Myocyte (in vitro differentiated cells): ENCODE data around the gene ESRRG. TPM values are rescaled to one million over a fixed set of nuclear protein-coding genes. Genes with fewer than 3 reads are reported as not detected.
"Not testable (repeated sequence)": the region's sequence is repeated elsewhere in the genome, so short reads cannot be mapped to it uniquely, and the experiment has no call there.

Experiments
- DNase-seq: peaks from one replicate; pipeline ENCODE4 v3.0.0-alpha.2; 2012; ENCODE audit warnings: low read depth
- total RNA-seq: library from RNA; depleted of rRNA; stranded (reverse); fragments of >200 nt; gene quantifications from 2 replicates; pipeline ENCODE4 v1.2.3, GENCODE V29; 2014

ESRRG gene
- total RNA-seq, 1 donor from 2014 or later, result 1.3 TPM

GRCh38 chr1:216576234-216576937 is 146.8 kb downstream of the ESRRG start:
- no peak for DNase-seq

GRCh38 chr1:216566641-216567205 is 156.5 kb downstream of the ESRRG start:
- peak; percentile 6 for DNase-seq

GRCh38 chr1:216563087-216563486 is 160.1 kb downstream of the ESRRG start:
- no peak for DNase-seq

DNA sequence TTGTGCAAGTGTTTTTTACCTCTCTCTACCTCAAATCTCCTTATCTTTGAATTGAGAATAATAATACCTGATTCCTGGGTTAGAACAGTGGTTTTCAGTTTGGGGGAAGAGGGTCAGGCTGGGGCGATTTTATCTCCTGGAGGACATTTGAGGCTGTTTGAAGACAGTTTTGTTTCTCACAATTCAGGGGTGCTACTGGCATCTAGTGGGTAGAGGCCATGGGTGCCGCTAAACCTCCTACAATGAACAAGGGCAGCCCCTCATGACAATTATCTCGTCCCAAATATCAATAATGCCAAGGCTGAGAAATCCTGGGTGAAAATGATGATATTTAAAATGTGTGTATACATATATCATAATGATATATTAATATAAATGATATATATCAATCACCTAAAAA is 160.8 kb downstream of the ESRRG start:
- DNase-seq, result no peak

DNA sequence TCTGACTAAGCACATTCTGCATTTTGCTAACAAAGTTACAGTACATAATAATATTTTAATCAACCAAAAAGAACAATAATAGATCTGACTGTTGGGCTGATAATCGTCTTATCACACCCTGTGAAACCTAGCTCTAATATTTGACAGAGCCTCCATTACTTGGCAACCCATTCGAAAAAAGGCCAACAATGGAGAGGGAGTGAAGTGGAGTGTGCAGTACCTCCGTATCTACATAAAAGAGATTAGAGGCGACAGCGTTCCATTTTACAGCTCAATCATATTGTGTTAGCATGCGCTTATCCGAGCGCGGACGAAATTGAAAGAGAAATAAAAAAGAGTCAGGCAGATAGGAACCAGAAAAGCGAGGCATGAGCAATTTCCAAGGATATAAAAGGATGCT is 162.7 kb downstream of the ESRRG start:
- DNase-seq, result no peak

DNA sequence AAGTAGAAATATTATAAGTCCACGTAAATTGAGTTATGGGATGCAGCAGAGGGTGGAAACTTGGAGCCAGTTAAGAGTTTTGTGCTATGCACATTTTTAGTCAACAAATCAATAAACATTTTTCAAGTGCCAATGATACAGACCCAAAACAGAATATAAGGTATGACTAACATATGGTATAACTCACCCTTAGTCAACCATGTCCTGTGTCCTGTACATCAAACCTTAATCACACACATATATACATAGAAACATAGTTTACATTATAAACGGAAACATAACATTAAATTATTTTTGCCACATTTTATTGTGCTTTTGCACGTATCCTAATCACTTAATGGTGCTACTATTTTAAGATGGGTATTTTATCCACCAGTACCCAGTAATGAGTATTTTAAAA is 163.9 kb downstream of the ESRRG start:
- no peak for DNase-seq

GRCh38 chr1:216555653-216556052 is 167.6 kb downstream of the ESRRG start:
- no peak for DNase-seq

- DNase-seq, result no peak
Observed at GRCh38 chr1:216554934-216555333, 168.3 kb downstream of the ESRRG start.

DNA sequence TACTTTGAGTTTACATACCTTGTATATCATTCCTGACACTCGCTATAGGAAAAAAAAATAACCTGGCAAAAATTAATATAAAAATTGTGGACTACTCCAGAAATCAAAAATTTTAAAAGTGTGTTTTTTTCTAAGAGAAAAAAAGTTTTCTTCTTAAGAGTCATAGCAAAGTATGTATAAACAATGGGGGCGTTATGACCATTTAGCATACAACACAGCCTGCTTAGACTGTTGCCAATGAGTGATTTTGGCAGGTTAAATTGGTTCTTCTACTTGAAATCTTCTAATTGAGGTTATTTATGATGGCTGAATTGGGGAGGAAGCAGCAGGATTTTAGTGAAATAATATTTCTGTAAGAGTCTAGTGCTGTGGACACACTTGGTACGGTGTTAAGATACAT is 169.5 kb downstream of the ESRRG start:
- no peak for DNase-seq

DNA sequence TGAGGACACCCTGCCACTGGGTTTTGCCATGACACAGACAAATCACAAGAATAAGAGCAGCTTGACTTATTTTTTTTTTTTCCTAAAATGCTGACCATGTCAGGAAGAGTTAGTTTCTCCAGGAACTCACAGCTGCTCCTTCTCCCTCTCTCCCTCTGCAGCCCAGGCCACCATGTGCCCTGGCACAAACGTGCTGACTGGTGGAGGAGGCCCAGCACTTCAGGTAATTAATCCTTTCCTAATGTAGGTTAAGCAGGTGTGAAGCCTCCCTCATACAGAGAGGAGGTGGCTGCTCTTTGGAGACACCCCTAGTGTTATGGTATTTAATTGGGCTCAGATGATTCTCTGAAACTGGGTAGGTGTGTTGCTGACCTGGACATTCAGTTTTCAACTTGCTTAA is 170.2 kb downstream of the ESRRG start:
- DNase-seq, result no peak

GRCh38 chr1:216549796-216550195 is 173.4 kb downstream of the ESRRG start:
- no peak for DNase-seq

DNA sequence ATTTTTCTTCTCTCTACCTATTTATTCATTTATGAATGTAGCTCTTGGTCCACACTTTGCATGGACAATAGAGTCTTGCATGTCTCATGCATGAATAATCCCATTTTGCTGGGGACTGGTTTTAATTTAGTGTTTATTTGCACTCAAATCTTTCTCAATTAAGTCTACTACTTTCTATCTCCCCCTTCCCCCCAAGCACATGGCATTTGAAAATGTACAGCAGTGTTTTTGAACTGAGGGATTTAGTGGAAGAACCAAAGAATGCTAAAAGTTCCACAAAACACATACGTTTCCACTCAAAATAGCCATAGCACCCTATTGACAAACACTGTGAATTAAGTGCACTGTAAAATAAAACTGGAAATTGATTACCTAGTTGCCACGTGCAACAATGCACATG is 180.5 kb downstream of the ESRRG start:
- no peak for DNase-seq

DNA sequence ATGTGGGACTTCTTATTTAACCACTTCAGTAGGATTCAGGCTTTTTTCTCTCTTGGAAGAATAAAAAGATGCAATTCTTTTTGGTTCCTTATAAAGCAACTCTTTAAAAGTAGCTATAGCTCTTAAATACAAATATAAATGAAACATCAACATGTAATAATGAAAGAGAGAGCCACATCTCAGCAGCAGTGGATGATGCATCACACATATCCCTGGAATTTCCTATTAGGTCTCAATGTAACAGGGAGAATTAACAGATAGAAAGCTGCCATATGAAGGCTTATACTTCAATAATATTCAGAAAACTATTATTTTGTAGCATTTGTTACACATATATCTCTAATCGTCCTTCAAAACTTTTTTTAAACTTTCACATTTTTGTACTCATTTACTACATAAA is 181.0 kb downstream of the ESRRG start:
- no peak for DNase-seq

DNA sequence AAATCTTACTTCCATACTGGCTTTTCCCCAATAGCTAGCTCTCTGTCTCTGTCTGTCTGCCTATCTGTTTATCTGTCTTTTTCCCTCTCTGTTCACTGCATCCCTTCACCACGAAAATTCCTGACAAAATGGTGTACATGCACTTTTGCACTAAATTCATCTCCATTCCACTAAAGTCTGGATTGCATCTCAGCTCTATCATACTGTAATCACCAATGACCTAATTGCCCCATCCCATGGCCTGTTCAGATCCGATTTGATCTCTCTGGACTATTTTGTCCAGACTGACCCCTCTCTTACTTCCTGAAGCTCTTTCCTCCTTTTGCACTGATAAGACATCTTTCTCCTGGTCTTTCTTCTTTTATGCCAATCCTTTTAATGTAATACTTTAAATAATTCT is 187.5 kb downstream of the ESRRG start:
- no peak for DNase-seq

DNA sequence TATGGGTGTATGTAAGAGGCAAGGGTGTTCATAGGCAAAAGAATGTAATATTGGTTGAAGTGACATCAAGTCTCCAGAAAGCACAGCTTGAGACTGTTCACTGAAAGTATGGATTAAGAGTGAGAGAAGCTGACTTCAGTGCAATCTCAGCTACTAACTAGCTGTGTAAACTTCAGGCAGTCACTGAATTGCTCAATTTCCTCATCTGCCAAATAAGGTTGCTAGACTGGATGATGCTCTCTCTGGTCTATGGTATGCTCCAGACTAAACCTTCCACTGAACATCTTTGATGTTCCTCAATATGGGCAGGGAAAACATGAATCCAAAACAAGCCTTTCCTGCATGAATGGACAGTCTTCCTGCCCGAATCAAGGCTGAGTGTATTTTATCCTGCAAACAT is 188.2 kb downstream of the ESRRG start:
- no peak for DNase-seq

- no peak for DNase-seq
Observed at GRCh38 chr1:216533776-216534175, 189.5 kb downstream of the ESRRG start.

DNA sequence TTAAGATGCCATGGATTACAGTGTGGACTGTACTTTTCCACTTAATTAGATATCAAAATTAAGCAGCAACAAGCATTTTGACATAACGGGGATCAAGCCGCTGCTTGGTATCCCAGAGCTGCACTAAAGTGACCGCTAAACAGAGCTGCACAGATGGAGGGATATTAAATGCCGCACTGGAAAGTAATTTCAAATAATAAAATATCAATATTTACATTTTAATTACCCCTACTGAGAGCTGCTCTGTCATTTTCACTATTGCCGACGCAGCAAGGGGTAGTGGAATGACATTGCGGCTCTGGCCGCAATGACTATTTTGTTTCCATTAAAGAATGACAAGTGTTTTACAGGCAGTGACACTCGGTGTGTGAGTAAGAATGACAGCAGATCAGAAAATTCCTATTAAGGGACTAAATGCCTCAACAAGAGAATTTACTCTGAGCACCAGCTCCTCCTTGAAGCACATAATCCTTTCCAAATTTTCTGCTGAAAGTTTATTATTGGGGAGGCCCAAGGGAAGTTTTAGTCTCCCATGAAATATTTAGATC is 190.9 kb downstream of the ESRRG start:
- no peak for DNase-seq

DNA sequence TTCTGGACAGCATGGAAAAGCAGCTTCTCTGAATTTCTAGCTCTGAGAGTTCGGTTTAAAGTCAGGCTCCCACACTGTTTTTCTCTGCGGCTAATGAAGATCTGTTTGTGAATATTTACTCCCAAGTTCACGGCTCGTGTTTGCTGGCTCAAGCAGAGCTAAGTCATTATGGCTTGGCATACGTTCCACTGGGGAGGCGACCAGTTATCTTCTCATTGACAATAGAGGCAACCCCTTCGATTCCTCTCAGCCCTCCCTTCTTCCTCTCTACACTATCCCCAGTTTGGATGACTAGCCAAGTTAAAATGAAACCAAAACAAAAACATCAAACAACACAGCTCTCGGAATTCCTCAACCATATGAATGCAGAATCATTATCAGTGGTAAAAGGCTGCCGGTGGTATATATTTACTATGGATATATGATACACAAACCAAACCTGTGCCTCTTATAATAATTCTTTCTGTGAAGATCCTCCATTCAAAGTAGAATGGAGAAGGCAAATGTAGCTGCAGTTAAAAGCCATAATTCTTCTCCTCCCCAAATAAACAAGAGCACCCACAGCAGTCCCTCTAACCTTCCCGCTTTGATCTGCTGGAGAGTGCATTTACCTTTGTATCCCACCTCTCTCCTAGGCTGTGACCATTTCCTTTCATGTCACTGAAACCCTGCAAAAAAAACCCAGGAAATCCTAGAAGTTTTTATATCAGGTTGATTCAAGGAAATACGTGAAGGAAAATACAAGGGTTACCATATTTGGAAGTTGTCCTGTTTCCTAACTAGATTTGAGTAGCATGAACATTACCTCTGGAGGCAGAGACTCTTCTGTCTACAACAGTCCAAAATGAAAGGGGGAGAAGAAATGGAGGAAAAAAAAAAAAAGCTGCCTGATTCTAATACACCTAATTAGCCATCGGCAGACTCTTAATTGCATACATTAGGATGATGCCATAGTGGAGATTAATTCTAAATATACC is 191.7 kb downstream of the ESRRG start:
- DNase-seq, result peak; percentile 18

GRCh38 chr1:216529851-216530250 is 193.4 kb downstream of the ESRRG start:
- DNase-seq, result not testable (repeated sequence)

- DNase-seq, result no peak
Observed at GRCh38 chr1:216528816-216529215, 194.4 kb downstream of the ESRRG start.

DNA sequence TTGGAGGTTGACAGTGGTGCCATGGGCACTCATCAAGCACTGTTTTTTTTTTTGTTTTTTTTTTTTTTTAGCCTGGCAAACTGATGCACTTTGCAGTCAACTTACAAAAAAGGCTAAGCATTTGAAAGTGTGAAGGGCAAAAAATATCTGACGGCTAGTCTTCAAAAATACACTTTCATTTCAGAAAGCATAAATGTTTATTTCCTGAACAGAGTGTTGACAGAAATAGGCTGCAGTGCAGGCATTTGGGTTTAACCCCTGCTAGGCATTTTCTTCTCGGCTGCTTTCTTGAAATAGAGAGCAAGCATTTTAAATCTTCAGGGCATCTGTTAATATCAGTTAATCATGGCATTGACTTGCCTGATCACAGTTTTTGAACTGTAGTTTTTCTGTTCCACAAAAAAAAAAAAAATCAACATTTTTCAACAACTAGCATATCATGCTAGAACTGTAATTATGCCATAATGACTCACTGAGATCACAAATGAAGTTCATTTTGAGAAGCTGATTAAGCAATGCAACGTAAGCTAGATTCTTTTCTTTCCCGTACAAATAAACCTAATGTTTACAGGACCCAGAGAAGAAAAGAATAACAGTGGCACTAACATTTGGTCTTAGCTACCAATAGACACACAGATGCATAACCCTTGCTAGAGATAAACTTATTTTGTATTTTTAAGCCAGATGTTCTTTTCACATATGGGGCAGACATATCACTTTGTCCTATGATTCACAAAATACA is 199.6 kb downstream of the ESRRG start:
- DNase-seq, result no peak
